ENCODE results near the gene CUL9. TPM values are rescaled to one million over a fixed set of nuclear protein-coding genes. Genes with fewer than 3 reads are reported as not detected.
"Not testable (repeated sequence)": the region's sequence is repeated elsewhere in the genome, so short reads cannot be mapped to it uniquely, and the experiment has no call there.

Gene CUL9
- total and polyA plus RNA-seq, 4 donors, result 6.5 to 21.8 (median 7.5) TPM

DNA sequence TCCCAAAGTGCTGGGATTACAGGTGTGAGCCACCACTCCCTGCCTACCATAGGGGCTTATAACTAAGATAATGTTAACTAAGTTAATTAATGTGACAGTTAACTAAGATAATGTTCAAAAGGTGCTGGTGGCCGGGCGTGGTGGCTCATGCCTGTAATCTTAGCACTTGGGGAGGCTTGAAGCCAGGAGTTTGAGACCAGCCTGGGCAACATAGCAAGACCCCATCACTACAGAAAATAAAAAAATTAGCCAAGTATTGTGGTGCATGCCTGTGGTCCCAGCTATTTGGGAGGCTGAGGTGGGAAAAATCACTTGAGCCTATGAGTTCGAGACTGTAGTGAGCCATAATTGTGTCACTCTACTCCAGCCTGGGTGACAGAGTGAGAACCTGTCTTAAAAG is 43.7 kb upstream of the CUL9 start (continued):
- TF ChIP-seq, protein P1, sequence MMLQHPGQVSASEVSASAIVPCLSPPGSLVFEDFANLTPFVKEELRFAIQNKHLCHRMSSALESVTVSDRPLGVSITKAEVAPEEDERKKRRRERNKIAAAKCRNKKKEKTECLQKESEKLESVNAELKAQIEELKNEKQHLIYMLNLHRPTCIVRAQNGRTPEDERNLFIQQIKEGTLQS (IDR thresholded peaks at IDR 0.05), result no peak
- TF ChIP-seq HNF4G (IDR thresholded peaks at IDR 0.05), result no peak

DNA sequence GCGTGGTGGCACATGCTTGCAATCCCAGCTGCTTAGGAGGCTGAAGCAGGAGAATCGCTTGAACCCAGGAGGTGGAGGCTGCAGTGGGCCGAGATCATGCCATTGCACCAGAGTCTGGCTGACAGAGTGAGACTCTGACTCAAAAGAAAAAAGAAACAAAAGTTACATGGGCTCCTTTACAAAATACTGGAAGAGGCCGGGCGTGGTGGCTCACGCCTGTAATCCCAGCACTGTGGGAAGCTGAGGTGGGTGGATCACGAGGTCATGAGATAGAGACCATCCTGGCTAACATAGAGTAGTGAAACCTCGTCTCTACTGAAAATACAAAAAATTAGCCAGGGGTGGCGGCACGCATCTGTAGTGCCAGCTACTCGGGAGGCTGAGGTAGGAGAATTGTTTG is 42.0 kb upstream of the CUL9 start:
- not testable (repeated sequence) for DNase-seq (ENCODE audit: low spot score); H3K27ac ChIP-seq (ENCODE audit: low read depth in 1 of 2, low read length in 2 of 2); H3K4me3 ChIP-seq (ENCODE audit: low read depth in 1 of 3, low read length in 3 of 3); H3K9ac ChIP-seq (ENCODE audit: low read depth in 1 of 2, low read length in 2 of 2); H3K36me3 ChIP-seq (ENCODE audit: control insufficient read depth in 4 of 4, insufficient read depth in 3 of 4, low read depth in 1 of 4, low read length in 3 of 4); H3K27me3 ChIP-seq (ENCODE audit: control insufficient read depth in 4 of 4, insufficient read depth in 4 of 4, low read length in 3 of 4); H3K9me3 ChIP-seq (ENCODE audit: control insufficient read depth in 4 of 4, low read length in 3 of 4); H3K4me1 ChIP-seq (ENCODE audit: control insufficient read depth in 4 of 4, insufficient read depth in 4 of 4, low read length in 3 of 4)
- 93% methylated on average over 11 of the region's 11 CpGs for WGBS

DNA sequence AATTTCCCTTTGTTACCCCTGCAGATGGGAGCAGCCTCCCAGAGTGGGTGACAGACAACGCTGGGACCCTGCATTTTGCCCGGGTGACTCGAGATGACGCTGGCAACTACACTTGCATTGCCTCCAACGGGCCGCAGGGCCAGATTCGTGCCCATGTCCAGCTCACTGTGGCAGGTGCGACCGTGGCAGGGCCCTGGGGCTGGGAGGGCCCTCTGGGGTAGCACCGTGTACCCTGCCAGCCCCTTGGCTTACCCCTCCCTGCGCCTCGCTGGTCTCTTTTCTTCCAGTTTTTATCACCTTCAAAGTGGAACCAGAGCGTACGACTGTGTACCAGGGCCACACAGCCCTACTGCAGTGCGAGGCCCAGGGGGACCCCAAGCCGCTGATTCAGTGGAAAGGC is 40.4 kb upstream of the CUL9 start:
- Histone ChIP-seq H3K9ac (ENCODE audit: low read depth in 1 of 2, low read length in 2 of 2) (no peak overlapping the region), H3K9me3 (ENCODE audit: control insufficient read depth in 4 of 4, low read length in 3 of 4) (no peaks in the 10 kb centered on the region), H3K36me3 (ENCODE audit: control insufficient read depth in 4 of 4, insufficient read depth in 3 of 4, low read depth in 1 of 4, low read length in 3 of 4) (no peaks in the 10 kb centered on the region), H3K27ac (ENCODE audit: low read depth in 1 of 2, low read length in 2 of 2) (no peak overlapping the region), H3K4me1 (ENCODE audit: control insufficient read depth in 4 of 4, insufficient read depth in 4 of 4, low read length in 3 of 4) (peaks cover 0 to 7% (median 3%) of the 10 kb centered on the region in 4 donors), H3K4me3 (ENCODE audit: low read depth in 1 of 3, low read length in 3 of 3) (no peak overlapping the region), H3K27me3 (ENCODE audit: control insufficient read depth in 4 of 4, insufficient read depth in 4 of 4, low read length in 3 of 4) (no peaks in the 10 kb centered on the region)
- DNase-seq (ENCODE audit: low spot score), result no peak
- TF ChIP-seq, protein P1 (IDR thresholded peaks at IDR 0.05), result no peak
- TF ChIP-seq SP1 (IDR thresholded peaks at IDR 0.05), result no peak
- TF ChIP-seq HNF4A (conservative IDR thresholded peaks at IDR 0.05), result no peak
- TF ChIP-seq, protein P2, sequence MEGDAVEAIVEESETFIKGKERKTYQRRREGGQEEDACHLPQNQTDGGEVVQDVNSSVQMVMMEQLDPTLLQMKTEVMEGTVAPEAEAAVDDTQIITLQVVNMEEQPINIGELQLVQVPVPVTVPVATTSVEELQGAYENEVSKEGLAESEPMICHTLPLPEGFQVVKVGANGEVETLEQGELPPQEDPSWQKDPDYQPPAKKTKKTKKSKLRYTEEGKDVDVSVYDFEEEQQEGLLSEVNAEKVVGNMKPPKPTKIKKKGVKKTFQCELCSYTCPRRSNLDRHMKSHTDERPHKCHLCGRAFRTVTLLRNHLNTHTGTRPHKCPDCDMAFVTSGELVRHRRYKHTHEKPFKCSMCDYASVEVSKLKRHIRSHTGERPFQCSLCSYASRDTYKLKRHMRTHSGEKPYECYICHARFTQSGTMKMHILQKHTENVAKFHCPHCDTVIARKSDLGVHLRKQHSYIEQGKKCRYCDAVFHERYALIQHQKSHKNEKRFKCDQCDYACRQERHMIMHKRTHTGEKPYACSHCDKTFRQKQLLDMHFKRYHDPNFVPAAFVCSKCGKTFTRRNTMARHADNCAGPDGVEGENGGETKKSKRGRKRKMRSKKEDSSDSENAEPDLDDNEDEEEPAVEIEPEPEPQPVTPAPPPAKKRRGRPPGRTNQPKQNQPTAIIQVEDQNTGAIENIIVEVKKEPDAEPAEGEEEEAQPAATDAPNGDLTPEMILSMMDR (IDR thresholded peaks at IDR 0.05; ENCODE audit: low read depth, low read length, missing input control), result no peak
- TF ChIP-seq, protein P3, sequence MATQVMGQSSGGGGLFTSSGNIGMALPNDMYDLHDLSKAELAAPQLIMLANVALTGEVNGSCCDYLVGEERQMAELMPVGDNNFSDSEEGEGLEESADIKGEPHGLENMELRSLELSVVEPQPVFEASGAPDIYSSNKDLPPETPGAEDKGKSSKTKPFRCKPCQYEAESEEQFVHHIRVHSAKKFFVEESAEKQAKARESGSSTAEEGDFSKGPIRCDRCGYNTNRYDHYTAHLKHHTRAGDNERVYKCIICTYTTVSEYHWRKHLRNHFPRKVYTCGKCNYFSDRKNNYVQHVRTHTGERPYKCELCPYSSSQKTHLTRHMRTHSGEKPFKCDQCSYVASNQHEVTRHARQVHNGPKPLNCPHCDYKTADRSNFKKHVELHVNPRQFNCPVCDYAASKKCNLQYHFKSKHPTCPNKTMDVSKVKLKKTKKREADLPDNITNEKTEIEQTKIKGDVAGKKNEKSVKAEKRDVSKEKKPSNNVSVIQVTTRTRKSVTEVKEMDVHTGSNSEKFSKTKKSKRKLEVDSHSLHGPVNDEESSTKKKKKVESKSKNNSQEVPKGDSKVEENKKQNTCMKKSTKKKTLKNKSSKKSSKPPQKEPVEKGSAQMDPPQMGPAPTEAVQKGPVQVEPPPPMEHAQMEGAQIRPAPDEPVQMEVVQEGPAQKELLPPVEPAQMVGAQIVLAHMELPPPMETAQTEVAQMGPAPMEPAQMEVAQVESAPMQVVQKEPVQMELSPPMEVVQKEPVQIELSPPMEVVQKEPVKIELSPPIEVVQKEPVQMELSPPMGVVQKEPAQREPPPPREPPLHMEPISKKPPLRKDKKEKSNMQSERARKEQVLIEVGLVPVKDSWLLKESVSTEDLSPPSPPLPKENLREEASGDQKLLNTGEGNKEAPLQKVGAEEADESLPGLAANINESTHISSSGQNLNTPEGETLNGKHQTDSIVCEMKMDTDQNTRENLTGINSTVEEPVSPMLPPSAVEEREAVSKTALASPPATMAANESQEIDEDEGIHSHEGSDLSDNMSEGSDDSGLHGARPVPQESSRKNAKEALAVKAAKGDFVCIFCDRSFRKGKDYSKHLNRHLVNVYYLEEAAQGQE (IDR thresholded peaks at IDR 0.05), result no peak
- TF ChIP-seq EGR1 (IDR thresholded peaks at IDR 0.05; ENCODE audit: low read depth in 2 of 2), result no peak
- no peak for TF ChIP-seq GABPA (IDR thresholded peaks at IDR 0.05 in 1 of 2, conservative IDR thresholded peaks at IDR 0.05 in 1 of 2)
- TF ChIP-seq RXRA (IDR thresholded peaks at IDR 0.05), result no peak
- no peak for TF ChIP-seq RAD21 (IDR thresholded peaks at IDR 0.05)
- TF ChIP-seq, protein P4, sequence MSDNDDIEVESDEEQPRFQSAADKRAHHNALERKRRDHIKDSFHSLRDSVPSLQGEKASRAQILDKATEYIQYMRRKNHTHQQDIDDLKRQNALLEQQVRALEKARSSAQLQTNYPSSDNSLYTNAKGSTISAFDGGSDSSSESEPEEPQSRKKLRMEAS (IDR thresholded peaks at IDR 0.05), result no peak
- no peak for TF ChIP-seq FOXA2 (IDR thresholded peaks at IDR 0.05)
- TF ChIP-seq FOXA1 (IDR thresholded peaks at IDR 0.05), result no peak
- TF ChIP-seq TAF1 (conservative IDR thresholded peaks at IDR 0.05), result no peak
- no peak for TF ChIP-seq NR2F2 (IDR thresholded peaks at IDR 0.05)
- no peak for TF ChIP-seq YY1 (IDR thresholded peaks at IDR 0.05)
- TF ChIP-seq JUND (IDR thresholded peaks at IDR 0.05), result no peak
- TF ChIP-seq HNF4G (IDR thresholded peaks at IDR 0.05), result no peak
- TF ChIP-seq, protein P5, sequence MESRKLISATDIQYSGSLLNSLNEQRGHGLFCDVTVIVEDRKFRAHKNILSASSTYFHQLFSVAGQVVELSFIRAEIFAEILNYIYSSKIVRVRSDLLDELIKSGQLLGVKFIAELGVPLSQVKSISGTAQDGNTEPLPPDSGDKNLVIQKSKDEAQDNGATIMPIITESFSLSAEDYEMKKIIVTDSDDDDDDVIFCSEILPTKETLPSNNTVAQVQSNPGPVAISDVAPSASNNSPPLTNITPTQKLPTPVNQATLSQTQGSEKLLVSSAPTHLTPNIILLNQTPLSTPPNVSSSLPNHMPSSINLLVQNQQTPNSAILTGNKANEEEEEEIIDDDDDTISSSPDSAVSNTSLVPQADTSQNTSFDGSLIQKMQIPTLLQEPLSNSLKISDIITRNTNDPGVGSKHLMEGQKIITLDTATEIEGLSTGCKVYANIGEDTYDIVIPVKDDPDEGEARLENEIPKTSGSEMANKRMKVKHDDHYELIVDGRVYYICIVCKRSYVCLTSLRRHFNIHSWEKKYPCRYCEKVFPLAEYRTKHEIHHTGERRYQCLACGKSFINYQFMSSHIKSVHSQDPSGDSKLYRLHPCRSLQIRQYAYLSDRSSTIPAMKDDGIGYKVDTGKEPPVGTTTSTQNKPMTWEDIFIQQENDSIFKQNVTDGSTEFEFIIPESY (IDR thresholded peaks at IDR 0.05), result no peak
- 93% methylated on average over 16 of the region's 16 CpGs for WGBS
